ENCODE results near the gene FAM234B. TPM values are rescaled to one million over a fixed set of nuclear protein-coding genes. Genes with fewer than 3 reads are reported as not detected.

Gene FAM234B
- total RNA-seq, 1 experiment from 2014 or later, result 5.5 TPM

GRCh38 chr12:13116259-13116658 is 72.1 kb downstream of the FAM234B start:
- DNase-seq (ENCODE audit: low read depth), result no peak

GRCh38 chr12:13117029-13117428 is 72.8 kb downstream of the FAM234B start:
- no peak for DNase-seq (ENCODE audit: low read depth)

- no peak for DNase-seq (ENCODE audit: low read depth)
These were observed 75.6 kb downstream of the FAM234B start for GRCh38 chr12:13119826-13120225.

- DNase-seq (ENCODE audit: low read depth), result no peak
These were observed 76.2 kb downstream of the FAM234B start for GRCh38 chr12:13120413-13120812.

- no peak for DNase-seq (ENCODE audit: low read depth)
These were observed 77.4 kb downstream of the FAM234B start for GRCh38 chr12:13121568-13121967.

GRCh38 chr12:13124656-13125505 is 80.7 kb downstream of the FAM234B start:
- peak; percentile 48 for DNase-seq (ENCODE audit: low read depth)

- no peak for DNase-seq (ENCODE audit: low read depth)
These were observed 81.8 kb downstream of the FAM234B start for GRCh38 chr12:13125996-13126395.

- no peak for DNase-seq (ENCODE audit: low read depth)
These were observed 82.3 kb downstream of the FAM234B start for GRCh38 chr12:13126494-13126893.

GRCh38 chr12:13127444-13127843 is 83.3 kb downstream of the FAM234B start:
- no peak for DNase-seq (ENCODE audit: low read depth)

GRCh38 chr12:13128291-13128965 is 84.2 kb downstream of the FAM234B start:
- DNase-seq (ENCODE audit: low read depth), result no peak

GRCh38 chr12:13130981-13131380 is 86.8 kb downstream of the FAM234B start:
- no peak for DNase-seq (ENCODE audit: low read depth)

Other genes starting within 250 kb of the FAM234B start
- gene DDX47, start 231.0 kb upstream of the FAM234B start, total RNA-seq (2014; rRNA removed; shearing (Covaris generic)), result 229 and 269 TPM in 2 replicates
- 7.0 and 10.5 TPM in 2 replicates for gene GPRC5A, start 152.8 kb upstream of the FAM234B start, total RNA-seq (2014; rRNA removed; shearing (Covaris generic))
- gene GPRC5D, start 92.2 kb upstream of the FAM234B start, total RNA-seq (2014; rRNA removed; shearing (Covaris generic)), result not detected in 2 replicates
- 0.83 and 6.1 TPM in 2 replicates for gene HEBP1, start 44.1 kb upstream of the FAM234B start, total RNA-seq (2014; rRNA removed; shearing (Covaris generic))
- gene GSG1, start 59.3 kb downstream of the FAM234B start, total RNA-seq (2014; rRNA removed; shearing (Covaris generic)), result 0.06 TPM in 1 of 2 replicates, not detected in the other
- 116 and 250 TPM in 2 replicates for gene EMP1, start 152.3 kb downstream of the FAM234B start, total RNA-seq (2014; rRNA removed; shearing (Covaris generic))

Data from Daoy (cell line).